ENCODE data around the gene RPS16.
"Not testable (repeated sequence)": the region's sequence is repeated elsewhere in the genome, so short reads cannot be mapped to it uniquely, and the experiment has no call there.

The RPS16 gene

DNA sequence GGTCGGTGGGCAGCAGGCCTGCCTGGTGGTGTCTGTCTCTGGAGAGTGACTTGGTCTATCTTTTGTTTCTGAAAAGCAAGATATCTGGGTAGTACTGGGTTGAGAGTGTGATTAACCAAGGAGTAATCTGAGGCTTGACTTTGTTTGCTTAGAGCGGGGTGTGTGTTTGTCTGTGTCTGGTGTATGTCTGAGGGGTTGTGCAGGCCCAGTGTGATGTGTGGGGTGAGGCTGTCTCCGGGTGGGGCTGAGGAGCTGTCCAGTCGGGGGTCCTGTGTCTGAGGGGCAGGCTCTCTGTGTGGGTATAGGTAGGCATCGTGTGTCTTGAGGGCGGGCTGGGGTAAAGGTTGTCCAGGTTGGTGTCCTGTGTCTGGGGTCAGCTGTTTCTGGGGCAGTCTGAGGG is 33.8 kb upstream of the RPS16 start:
- TF ChIP-seq, protein P1, sequence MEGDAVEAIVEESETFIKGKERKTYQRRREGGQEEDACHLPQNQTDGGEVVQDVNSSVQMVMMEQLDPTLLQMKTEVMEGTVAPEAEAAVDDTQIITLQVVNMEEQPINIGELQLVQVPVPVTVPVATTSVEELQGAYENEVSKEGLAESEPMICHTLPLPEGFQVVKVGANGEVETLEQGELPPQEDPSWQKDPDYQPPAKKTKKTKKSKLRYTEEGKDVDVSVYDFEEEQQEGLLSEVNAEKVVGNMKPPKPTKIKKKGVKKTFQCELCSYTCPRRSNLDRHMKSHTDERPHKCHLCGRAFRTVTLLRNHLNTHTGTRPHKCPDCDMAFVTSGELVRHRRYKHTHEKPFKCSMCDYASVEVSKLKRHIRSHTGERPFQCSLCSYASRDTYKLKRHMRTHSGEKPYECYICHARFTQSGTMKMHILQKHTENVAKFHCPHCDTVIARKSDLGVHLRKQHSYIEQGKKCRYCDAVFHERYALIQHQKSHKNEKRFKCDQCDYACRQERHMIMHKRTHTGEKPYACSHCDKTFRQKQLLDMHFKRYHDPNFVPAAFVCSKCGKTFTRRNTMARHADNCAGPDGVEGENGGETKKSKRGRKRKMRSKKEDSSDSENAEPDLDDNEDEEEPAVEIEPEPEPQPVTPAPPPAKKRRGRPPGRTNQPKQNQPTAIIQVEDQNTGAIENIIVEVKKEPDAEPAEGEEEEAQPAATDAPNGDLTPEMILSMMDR (conservative IDR thresholded peaks at IDR 0.05; ENCODE audit: low read depth, low read length), result no peak
- H3K4me3 ChIP-seq (ENCODE audit: low read depth, low read length), result no peak overlapping the region
- no peak for DNase-seq (ENCODE audit: low read depth)

DNA sequence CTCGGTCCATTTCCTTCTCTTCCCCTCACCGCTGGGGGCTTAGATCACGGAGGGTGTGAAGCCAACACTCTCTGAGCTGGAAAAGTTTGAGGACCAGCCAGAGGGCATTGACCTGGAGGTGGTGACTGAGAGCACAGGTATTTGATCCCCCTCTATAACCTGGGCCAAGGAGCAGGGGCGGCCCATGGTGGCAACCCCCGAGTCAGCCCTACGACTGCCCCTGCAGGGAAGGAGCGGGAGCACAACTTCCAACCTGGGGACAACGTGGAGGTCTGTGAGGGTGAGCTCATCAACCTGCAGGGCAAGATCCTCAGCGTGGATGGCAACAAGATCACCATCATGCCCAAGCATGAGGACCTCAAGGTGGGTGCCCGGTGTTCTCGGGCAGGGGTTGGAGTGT is 33.3 kb upstream of the RPS16 start:
- H3K4me3 ChIP-seq (ENCODE audit: low read depth, low read length), result no peak overlapping the region
- TF ChIP-seq, protein P1 (conservative IDR thresholded peaks at IDR 0.05; ENCODE audit: low read depth, low read length), result no peak
- DNase-seq (ENCODE audit: low read depth), result no peak

DNA sequence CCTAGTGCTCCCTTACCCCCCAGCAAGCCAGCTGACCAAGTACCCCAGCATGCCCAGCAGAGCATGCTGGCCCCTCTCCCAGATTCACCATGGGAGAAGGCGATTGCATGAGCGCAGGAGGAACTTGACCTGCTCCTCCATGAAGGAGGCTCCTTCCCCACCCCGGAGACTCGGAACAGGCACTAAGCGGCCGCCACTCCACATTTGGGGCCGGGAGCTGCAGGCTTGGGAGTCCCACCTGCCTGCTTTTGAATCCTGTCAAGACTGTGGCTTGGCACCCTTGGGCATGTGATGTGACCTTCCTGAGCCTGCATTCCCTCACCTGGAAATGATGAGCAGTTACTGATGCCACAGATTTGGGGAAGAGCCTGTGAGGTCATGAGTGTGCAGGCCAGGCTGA is 32.2 kb upstream of the RPS16 start:
- DNase-seq (ENCODE audit: low read depth), result no peak
- TF ChIP-seq, protein P1 (conservative IDR thresholded peaks at IDR 0.05; ENCODE audit: low read depth, low read length), result no peak
- H3K4me3 ChIP-seq (ENCODE audit: low read depth, low read length), result no peak overlapping the region

DNA sequence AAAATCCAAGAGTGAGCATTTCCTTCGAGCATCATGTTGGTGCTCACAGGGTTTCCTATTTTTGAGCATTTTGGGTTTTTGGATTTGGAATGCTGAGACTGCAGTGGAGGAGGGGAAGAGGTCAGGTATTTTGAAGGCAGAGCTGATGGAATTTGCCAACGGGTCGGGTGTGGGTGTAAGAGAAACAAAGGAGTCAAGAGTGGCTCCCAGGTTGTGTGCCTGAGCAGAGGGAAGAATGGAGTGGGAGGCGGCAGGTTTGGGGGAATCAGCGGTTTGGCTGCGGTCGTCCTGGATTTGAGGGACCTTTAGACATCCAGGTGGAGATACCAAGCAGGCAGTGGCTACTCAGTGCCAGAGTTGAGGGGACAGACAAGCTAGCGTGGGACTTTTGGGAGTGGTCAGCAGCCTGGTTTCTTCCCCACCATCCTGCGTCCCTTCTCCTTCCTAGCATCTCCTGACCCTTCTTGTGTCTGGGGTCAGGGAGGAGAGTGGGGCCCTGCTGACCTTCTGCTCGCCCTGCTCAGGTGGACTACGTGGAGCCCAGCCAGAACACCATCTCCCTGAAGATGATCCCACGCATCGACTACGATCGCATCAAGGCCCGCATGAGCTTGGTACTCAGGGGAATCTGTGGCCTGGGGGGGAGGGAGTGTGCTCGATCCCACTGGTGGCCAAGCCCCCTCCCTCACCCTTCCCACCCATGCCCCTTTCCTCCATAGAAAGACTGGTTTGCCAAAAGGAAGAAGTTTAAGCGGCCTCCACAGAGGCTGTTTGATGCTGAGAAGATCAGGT is 30.4 kb upstream of the RPS16 start:
- no peak for DNase-seq (ENCODE audit: low read depth)
- H3K4me3 ChIP-seq (ENCODE audit: low read depth, low read length), result no peak overlapping the region
- TF ChIP-seq, protein P1 (conservative IDR thresholded peaks at IDR 0.05; ENCODE audit: low read depth, low read length), result no peak

DNA sequence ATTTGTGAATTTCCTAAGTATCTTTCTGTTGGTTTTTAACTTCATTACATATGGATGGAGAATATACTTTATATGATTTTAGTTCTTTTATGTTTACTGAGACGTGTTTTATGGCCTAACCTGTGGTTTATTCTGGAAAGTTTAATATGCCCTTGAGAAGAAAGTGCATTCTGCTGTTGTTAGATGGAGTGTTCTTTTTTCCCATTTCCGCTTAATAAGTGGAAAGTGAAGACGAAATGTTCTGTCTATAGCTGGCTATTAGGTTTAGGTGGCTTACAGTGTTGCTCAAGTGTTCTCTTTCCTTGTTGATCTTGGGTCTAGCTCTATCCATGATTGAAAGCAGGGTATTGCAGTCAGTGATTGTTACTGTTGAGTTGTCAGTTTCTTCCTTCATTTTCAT is 27.7 kb upstream of the RPS16 start:
- DNase-seq (ENCODE audit: low read depth), result no peak
- no peak overlapping the region for H3K4me3 ChIP-seq (ENCODE audit: low read depth, low read length)
- TF ChIP-seq, protein P1 (conservative IDR thresholded peaks at IDR 0.05; ENCODE audit: low read depth, low read length), result no peak

DNA sequence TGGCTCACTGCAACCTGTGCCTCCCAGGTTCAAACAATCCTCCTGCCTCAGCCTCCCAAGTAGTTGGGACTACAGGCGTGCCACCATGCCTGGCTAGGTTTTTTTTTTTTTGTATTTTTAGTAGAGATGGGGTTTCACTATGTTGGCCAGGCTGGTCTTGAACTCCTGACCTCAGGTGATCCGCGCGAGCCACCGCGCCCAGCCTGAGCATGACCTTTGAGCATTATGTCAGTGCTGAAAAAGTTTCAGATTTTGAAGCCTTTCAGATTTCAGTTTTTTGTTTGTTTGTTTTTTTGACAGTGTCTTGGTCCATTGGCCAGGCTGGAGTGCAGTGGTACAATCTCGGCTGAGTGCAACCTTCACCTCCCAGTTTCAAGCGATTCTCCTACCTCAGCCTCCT is 15.5 kb upstream of the RPS16 start:
- H3K4me3 ChIP-seq (ENCODE audit: low read depth, low read length); DNase-seq (ENCODE audit: low read depth): not testable (repeated sequence)

DNA sequence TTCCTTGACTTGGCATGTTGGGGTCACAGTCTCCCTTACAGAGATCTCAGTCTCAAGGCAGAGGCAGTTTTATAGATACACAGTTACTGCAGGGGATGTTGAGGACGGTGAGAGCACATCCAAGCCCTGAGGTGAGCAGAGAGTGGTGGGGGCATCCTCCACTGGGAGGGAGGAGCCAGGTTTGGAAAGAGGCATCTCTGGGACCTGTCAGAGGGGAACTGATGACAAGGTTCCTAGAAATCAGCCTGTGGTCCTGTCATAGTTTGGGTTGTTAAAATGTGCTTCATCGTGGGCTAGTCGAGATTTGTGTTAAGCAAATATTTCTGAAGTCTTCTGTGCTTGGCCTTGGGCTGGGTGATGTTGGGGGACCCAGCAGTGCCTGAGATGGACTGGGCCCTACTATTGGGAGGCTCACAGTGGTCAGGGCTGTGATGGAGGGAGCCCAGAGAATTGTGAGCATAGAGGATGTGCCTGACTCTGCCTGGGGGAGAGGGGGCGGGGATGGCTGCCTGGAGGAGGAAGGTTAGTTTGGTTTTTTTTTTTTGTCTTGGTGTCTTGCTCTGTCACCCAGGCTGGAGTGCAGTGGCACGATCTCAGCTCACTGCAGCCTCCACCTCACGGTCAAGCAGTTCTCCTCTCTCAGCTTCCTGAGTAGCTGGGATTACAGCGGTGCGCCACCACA is 13.5 kb upstream of the RPS16 start:
- H3K4me3 ChIP-seq (ENCODE audit: low read depth, low read length), result no peak overlapping the region
- no peak for DNase-seq (ENCODE audit: low read depth)
- TF ChIP-seq, protein P1 (conservative IDR thresholded peaks at IDR 0.05; ENCODE audit: low read depth, low read length), result no peak

Measured in choroid plexus epithelial cell (primary cell).